ENCODE measurements around the gene CTSA. TPM values are rescaled to one million over a fixed set of nuclear protein-coding genes. Genes with fewer than 3 reads are reported as not detected.

Gene CTSA
- total RNA-seq, 2 experiments from 2014 or later: 34.5 to 40.2 TPM

DNA sequence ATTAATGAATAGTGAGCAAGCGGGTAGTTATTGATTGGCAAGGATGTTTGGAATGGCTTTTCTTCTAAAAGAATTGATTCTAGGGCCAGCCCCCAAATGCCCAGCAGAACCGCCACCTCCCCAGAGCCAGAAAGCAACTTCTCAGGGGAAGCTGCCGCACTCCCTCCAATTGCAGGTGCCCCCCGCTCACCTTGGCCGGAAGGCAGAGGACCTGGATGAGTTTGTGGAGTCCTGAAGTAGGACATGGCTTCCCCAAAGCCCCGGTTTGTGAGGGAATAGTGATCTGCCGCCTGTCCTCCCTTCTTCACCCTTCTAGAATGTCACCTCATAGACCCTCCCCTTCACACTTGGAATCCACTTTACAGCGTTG lies 3.8 kb upstream of the CTSA start, which contains the start of gene SPATA25:
TSS of gene SPATA25 (minus strand) at position 277 of the 370 bp plus-strand sequence. CDS start at position 245, 32 bp downstream.
- H3K36me3 Mint-ChIP-seq (ENCODE audit: low read depth): peaks cover 22% of the 10 kb centered on the region
- no peak for ATAC-seq
- no peaks in the 10 kb centered on the region for H3K9me3 Mint-ChIP-seq
- intact Hi-C loops (cut with micrococcal nuclease): no loop called here
- POLR2A ChIA-PET: interaction anchor here (0.6 to 1.6 kb wide), 2 partner anchors 47 to 142 kb away, joined by 3 to 7 read pairs; partner anchors contain the start of genes PCIF1 and SLC12A5
- H3K4me1 Mint-ChIP-seq (ENCODE audit: low read depth): peaks cover 45% of the 10 kb centered on the region
- no peak within 1 kb of the TSS for H3K27ac Mint-ChIP-seq
- DNase-seq: no peak
- TF ChIP-seq, protein P1, sequence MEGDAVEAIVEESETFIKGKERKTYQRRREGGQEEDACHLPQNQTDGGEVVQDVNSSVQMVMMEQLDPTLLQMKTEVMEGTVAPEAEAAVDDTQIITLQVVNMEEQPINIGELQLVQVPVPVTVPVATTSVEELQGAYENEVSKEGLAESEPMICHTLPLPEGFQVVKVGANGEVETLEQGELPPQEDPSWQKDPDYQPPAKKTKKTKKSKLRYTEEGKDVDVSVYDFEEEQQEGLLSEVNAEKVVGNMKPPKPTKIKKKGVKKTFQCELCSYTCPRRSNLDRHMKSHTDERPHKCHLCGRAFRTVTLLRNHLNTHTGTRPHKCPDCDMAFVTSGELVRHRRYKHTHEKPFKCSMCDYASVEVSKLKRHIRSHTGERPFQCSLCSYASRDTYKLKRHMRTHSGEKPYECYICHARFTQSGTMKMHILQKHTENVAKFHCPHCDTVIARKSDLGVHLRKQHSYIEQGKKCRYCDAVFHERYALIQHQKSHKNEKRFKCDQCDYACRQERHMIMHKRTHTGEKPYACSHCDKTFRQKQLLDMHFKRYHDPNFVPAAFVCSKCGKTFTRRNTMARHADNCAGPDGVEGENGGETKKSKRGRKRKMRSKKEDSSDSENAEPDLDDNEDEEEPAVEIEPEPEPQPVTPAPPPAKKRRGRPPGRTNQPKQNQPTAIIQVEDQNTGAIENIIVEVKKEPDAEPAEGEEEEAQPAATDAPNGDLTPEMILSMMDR (IDR thresholded peaks at IDR 0.05): no peak
- no peaks in the 10 kb centered on the region for H3K27me3 Mint-ChIP-seq
- CTCF ChIA-PET: no interaction called here
- H3K4me3 Mint-ChIP-seq: no peak within 1 kb of the TSS

- CTCF ChIA-PET: interaction anchor here (1.6 kb wide), 1 partner anchor 64 kb away, joined by 7 read pairs; no protein-coding TSS in a partner anchor
- no peak overlapping the region for H3K4me3 Mint-ChIP-seq
- H3K27ac Mint-ChIP-seq: no peak overlapping the region
- ATAC-seq (no peak), DNase-seq (no peak)
- TF ChIP-seq, protein P1 (IDR thresholded peaks at IDR 0.05): no peak
- H3K27me3 Mint-ChIP-seq: no peaks in the 10 kb centered on the region
- H3K36me3 Mint-ChIP-seq (ENCODE audit: low read depth): peaks cover 12% of the 10 kb centered on the region
- no peaks in the 10 kb centered on the region for H3K9me3 Mint-ChIP-seq
- intact Hi-C loops (cut with micrococcal nuclease): no loop called here
- H3K4me1 Mint-ChIP-seq (ENCODE audit: low read depth): peaks cover 42% of the 10 kb centered on the region
- POLR2A ChIA-PET: interaction anchor here (1.0 to 7.8 kb wide), 6 partner anchors 7 to 83 kb away, joined by 3 to 59 read pairs (median 21); partner anchors contain the start of genes ACOT8, PCIF1, ZNF335 and ZSWIM1
Observed at GRCh38 chr20:45888681-45889080, 2.5 kb upstream of the CTSA start.

DNA sequence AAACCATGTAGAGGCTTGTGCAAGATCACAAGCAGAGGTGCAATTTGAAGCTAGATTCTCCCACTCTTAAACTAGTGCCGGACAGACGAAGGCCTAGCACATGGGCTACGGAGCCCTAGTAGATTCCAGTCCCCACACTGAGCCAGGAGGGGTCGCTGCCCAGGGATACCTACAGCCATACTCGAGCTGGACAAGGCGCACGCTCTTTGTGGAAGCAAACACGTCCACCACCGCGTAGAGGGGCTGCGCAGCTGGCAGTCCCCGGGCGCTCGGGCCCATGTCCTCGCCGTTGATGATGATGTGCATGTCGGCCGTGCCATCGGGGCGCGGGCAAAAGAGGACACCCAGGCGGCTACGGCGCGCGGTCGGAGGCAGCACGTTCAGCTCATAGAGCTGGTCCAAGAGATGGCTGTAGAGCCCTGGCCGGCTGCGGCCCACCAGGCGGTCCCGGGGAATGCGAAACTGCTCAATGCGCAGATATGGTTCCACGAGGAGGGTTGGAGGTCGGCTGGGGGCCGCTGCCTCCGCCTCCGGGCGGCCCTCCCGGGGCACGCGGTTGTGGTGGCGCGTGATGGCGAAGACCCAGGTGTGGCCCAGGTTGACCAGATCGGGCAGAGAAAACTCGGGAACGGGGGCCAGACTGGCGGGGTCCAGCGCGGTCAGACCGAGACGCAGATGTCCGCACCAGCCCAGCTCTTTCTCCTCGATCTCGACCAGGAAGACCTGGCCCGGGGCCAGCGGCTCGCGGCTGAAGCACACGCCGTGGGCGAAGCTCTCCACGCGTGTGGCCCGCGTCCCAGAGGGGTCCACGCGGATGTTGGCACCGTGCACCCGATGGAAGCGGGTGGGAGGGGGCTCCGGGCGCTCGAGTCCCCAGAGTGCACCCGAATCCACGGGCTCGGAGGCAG lies 804 bp upstream of the CTSA start:
- peak; percentile 54 for ATAC-seq
- Mint-ChIP-seq H3K4me3 (peak overlapping the region; percentile 88), H3K4me1 (ENCODE audit: low read depth) (peaks cover 36% of the 10 kb centered on the region), H3K36me3 (ENCODE audit: low read depth) (peaks cover 9% of the 10 kb centered on the region), H3K9me3 (no peaks in the 10 kb centered on the region), H3K27ac (peak overlapping the region; percentile 89), H3K27me3 (no peaks in the 10 kb centered on the region)
- ChIA-PET CTCF (interaction anchor here (0.8 to 2.1 kb wide), 9 partner anchors 9 to 91 kb away, joined by 3 to 15 read pairs (median 4); partner anchors contain the start of gene ZSWIM1), POLR2A (interaction anchor here (0.6 to 7.8 kb wide), 15 partner anchors 9 to 480 kb away, joined by 3 to 59 read pairs (median 5); partner anchors contain the start of genes ACOT8, PCIF1, SNX21 and UBE2C)
- DNase-seq: peak; percentile 78
- TF ChIP-seq, protein P1 (IDR thresholded peaks at IDR 0.05): peak; percentile 65
- intact Hi-C loops (cut with micrococcal nuclease): no loop called here

DNA sequence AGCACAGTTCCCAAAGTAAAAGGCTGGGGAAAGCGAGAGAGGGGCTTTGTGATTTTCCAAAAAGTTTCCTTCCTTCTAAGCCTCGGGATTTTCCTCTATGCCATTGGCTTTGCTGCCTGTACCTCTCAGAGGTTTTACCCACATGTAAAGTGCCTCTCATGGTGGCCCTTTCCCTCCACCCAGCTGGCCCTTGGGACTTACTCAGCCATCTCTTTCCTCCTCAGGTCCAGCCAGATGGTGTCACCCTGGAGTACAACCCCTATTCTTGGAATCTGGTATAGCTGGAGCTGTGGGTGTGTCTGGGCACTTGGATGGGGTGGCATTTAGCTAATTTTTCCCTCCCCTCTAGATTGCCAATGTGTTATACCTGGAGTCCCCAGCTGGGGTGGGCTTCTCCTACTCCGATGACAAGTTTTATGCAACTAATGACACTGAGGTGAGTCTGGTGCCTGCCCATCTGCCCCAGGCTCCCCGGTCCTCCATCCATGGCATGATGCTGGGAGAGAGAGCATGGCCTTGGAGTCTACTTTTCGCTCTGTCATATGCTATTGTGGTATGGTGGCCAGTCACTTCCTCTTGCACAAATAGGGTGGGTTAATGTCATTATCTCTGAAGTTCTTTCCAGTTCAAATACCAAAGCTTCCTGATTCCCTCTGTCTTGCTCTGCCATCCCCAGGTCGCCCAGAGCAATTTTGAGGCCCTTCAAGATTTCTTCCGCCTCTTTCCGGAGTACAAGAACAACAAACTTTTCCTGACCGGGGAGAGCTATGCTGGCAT lies 1.1 kb downstream of the CTSA start:
- Mint-ChIP-seq H3K27me3 (no peaks in the 10 kb centered on the region), H3K9me3 (no peaks in the 10 kb centered on the region), H3K27ac (peak overlapping the region; percentile 48), H3K4me1 (ENCODE audit: low read depth) (peaks cover 29% of the 10 kb centered on the region), H3K36me3 (ENCODE audit: low read depth) (peaks cover 16% of the 10 kb centered on the region), H3K4me3 (peak overlapping the region; percentile 88)
- ChIA-PET POLR2A (interaction anchor here (0.8 to 7.8 kb wide), 13 partner anchors 8 to 79 kb away, joined by 3 to 59 read pairs (median 8); partner anchors contain the start of genes ACOT8, PCIF1, UBE2C and ZNF335), CTCF (interaction anchor here (1.0 to 1.6 kb wide), 7 partner anchors 8 to 93 kb away, joined by 3 to 9 read pairs (median 3); no protein-coding TSS in a partner anchor)
- TF ChIP-seq, protein P1 (IDR thresholded peaks at IDR 0.05): no peak
- intact Hi-C loops (cut with micrococcal nuclease): no loop called here
- DNase-seq: no peak
- ATAC-seq: no peak

Data from activated CD8-positive, alpha-beta T cell treated with anti-CD3 and anti-CD28 coated beads for 36 hours (primary cell).